GM21576 (cell line): ENCODE data around the gene C13orf42.

Experiments used
- ATAC-seq: cut with Tn5 transposase; IDR thresholded peaks from one replicate; pipeline ENCODE4 v1.9.1; 2021; ENCODE audit warnings: mild to moderate bottlenecking, moderate library complexity; ENCODE audit not compliant: unreplicated experiment

The C13orf42 gene

GRCh38 chr13:51067210-51067701 lies 43.8 kb downstream of the C13orf42 start:
- ATAC-seq = no peak

- no peak for ATAC-seq
Observed at GRCh38 chr13:51066091-51066831, 44.8 kb downstream of the C13orf42 start.

- no peak for ATAC-seq
Observed at GRCh38 chr13:51065372-51066090, 45.5 kb downstream of the C13orf42 start.

GRCh38 chr13:51064753-51065152 lies 46.3 kb downstream of the C13orf42 start:
- no peak for ATAC-seq

GRCh38 chr13:51063909-51064308 lies 47.2 kb downstream of the C13orf42 start:
- no peak for ATAC-seq

- ATAC-seq = no peak
Observed at GRCh38 chr13:51058461-51059167, 52.5 kb downstream of the C13orf42 start.

- no peak for ATAC-seq
Observed at GRCh38 chr13:51057906-51058305, 53.2 kb downstream of the C13orf42 start.

GRCh38 chr13:51057001-51057400 lies 54.1 kb downstream of the C13orf42 start:
- no peak for ATAC-seq

- ATAC-seq = no peak
Observed at GRCh38 chr13:51052581-51052980, 58.5 kb downstream of the C13orf42 start.

GRCh38 chr13:51050021-51050830 lies 60.8 kb downstream of the C13orf42 start:
- ATAC-seq = no peak

GRCh38 chr13:51048616-51049015 lies 62.5 kb downstream of the C13orf42 start:
- no peak for ATAC-seq

GRCh38 chr13:51048166-51048461 lies 63.0 kb downstream of the C13orf42 start:
- no peak for ATAC-seq

GRCh38 chr13:51047434-51048165 lies 63.5 kb downstream of the C13orf42 start:
- ATAC-seq = no peak

- no peak for ATAC-seq
Observed at GRCh38 chr13:51045451-51045850, 65.6 kb downstream of the C13orf42 start.

GRCh38 chr13:51044023-51044665 lies 66.9 kb downstream of the C13orf42 start:
- no peak for ATAC-seq

- no peak for ATAC-seq
Observed at GRCh38 chr13:51043310-51043709, 67.8 kb downstream of the C13orf42 start.

GRCh38 chr13:51041710-51042109 lies 69.4 kb downstream of the C13orf42 start:
- ATAC-seq = no peak

GRCh38 chr13:51041126-51041525 lies 69.9 kb downstream of the C13orf42 start:
- no peak for ATAC-seq

- ATAC-seq = no peak
Observed at GRCh38 chr13:51040431-51040830, 70.6 kb downstream of the C13orf42 start.

- no peak for ATAC-seq
Observed at GRCh38 chr13:51036418-51036817, 74.7 kb downstream of the C13orf42 start.
